GM19043 (cell line): ENCODE data around the gene OR52E2.

Experiments used
- ATAC-seq: cut with Tn5 transposase; IDR thresholded peaks from one replicate; pipeline ENCODE4 v1.9.1; 2021; ENCODE audit warnings: low read depth; ENCODE audit not compliant: unreplicated experiment

Gene OR52E2

GRCh38 chr11:5021996-5022395 is 37.4 kb downstream of the OR52E2 start:
- ATAC-seq: no peak

DNA sequence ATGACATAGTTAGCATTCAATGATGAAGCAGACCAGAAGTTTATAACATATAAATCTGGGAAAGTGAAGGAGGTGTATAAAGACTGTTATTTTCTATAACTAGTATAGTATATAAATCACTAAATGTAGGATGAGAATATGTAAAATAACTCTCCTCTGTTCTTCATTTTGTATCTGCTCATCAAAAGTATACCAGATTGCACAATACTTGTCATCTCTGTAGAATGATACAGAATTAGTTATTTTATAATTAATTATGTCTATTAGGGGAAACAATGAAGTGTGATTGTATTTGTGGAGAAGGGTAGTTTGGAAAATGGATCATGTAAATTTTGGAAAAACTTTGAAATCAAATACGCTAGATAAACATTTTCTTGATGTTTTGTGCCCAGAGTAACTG is 46.4 kb downstream of the OR52E2 start:
- no peak for ATAC-seq

- no peak for ATAC-seq
Measured at GRCh38 chr11:5011254-5011653, 48.2 kb downstream of the OR52E2 start.
